D341Med (cell line): ENCODE measurements around the gene ZNF24.

Experiments
- DNase-seq: peaks from one replicate; pipeline ENCODE4 v3.0.0; 2012; ENCODE audit warnings: low spot score

Gene ZNF24

DNA sequence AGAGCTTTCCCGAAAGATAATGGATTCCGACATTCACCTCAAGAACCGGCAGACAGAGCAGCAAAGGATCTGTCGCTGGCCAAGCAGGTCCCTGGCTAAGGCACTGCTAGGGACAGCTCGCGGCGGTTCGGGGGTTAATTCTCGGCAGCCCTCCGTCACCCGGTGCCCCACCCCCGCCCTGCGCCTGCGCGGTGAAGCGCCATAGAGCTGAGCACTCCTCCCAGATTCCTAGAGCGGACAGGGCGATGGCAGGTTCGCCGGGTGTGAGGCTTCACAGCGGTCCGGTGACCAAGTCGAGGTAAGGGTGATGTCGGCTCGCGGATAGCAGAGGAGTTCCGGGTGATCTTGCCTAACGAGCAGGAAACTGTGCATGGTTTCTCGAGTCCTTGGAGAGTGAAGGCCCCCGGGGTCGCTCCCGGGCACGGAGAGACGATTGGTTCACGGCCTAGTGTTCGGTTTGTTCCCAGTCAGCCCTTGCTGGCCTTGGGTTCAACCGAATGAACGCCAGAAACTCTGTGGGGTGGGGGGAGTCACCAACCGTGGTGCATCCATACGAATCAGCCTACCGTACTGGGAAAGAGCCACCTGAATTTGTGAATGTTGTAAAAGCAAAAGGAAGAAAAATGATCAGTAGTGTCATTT lies 54.0 kb downstream of the ZNF24 start, which contains the start of gene ZSCAN30:
ZSCAN30 (minus strand) TSS at position 136 of the 642 bp plus-strand sequence. CDS start 25,877 bp downstream, outside the sequence.
- peak; percentile 99 for DNase-seq

GRCh38 chr18:35289727-35290093 lies 54.5 kb downstream of the ZNF24 start:
- DNase-seq = peak; percentile 59

GRCh38 chr18:35289293-35289692 lies 54.9 kb downstream of the ZNF24 start:
- DNase-seq = peak; percentile 44

GRCh38 chr18:35284841-35285240 lies 59.4 kb downstream of the ZNF24 start:
- DNase-seq = no peak

DNA sequence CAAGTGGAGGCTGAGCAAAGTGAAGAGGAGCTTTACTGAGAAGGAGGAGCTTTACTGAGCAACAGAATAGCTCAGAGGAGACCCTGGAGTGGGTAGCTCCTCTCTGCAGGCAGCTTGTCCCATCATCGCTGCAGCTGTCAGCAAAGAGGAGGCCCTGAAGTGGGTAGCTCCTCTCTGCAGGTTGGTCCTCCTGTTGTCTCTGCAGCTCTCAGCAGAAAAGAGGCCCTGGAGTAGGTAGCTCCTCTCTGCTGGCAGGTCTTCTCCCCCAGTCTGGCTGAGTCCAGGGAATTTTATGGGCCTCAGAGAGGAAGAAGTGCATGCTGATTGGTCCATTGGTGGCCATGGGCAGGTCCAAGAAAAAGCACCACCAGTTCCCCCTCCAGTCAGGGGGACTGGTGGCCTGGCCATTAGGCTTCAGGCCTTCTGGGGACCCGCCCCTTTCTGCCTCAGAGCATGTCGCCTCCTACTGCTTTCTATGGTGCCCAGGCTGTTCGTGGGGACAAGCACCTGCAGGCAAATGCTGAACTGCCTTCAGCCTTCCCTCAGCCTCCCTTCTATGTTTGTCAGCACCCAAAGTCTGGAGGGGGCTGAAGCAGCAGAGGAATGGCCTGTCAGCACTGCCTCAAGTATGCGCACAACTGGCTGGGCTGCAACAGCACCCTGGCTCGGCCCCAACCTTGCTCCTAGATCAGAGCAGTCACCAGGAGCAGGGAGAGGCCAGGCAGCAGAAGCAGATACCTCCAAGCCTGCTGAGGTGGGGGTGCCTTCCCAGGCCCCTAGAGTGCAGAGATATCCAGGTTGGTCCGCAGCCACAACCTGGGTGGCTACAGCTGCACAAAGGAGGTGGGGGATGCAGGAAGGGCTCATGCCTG lies 60.1 kb downstream of the ZNF24 start:
- no peak for DNase-seq

DNA sequence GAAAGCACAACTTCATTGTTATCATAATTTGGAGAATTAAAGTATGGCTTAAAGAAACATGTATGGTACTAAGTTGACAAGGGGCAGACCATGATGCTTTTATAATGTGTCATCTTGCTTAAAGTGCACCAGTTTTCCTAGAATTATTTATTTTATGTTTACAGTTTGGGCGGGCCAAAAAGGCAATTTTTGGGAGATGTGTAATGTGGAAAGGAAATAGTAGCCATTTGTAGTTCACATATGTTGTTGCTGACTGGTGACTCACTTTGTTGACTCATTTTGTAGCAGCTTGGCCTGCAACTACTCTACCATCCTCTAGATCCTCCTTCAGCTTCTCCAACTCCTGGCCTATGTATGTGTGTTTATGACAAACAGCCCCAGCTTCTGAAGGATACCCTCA lies 61.9 kb downstream of the ZNF24 start:
- DNase-seq = no peak
